Left lung (tissue), 10 donors: ENCODE measurements around the gene SIRT4. TPM values are rescaled to one million over a fixed set of nuclear protein-coding genes. Genes with fewer than 3 reads are reported as not detected.

Experiments used
- ATAC-seq: fragments of 200-7000 bp; cut with Tn5 transposase; one replicate; pipeline ENCODE4 v1.9.1; 2020; ENCODE audit warnings: moderate library complexity
- DNase-seq, 4 donors: peaks; one replicate each; pipeline ENCODE4 v3.0.0-alpha.2; 2013 to 2020
- H3K27ac ChIP-seq, 2 donors: fragments of 200-600 bp; sonication (generic) in 1 of 2; one replicate each; pipeline versions ENCODE4 v1.5.0 to v1.8.0; 2020 to 2021
- H3K27me3 ChIP-seq, 2 donors: fragments of 200-600 bp; sonication (generic) in 1 of 2; one replicate each; pipeline versions ENCODE4 v1.5.0 to v1.8.0; 2020 to 2021
- H3K36me3 ChIP-seq, 2 donors: fragments of 200-600 bp; sonication (generic) in 1 of 2; one replicate each; pipeline versions ENCODE4 v1.5.0 to v1.8.0; 2020 to 2021
- H3K4me1 ChIP-seq, 2 donors: fragments of 200-600 bp; one replicate each; pipeline ENCODE4 v1.8.0; 2021
- H3K4me3 ChIP-seq, 2 donors: fragments of 200-600 bp; sonication (generic) in 1 of 2; one replicate each; pipeline versions ENCODE4 v1.5.0 to v1.8.0; 2020 to 2021; ENCODE audit warnings: mild to moderate bottlenecking in 1 of 2
- H3K9me3 ChIP-seq, 2 donors: fragments of 200-600 bp; sonication (generic) in 1 of 2; one replicate each; pipeline versions ENCODE4 v1.5.0 to v1.8.0; 2020 to 2021
- intact Hi-C, 2 donors: fragments of 100-400 bp; cut with DNase I; formaldehyde crosslinking; loops; one replicate each; pipeline versions ENCODE4 v1.11.2 to v1.14.2; 2022
- polyA plus RNA-seq, 6 donors: library from polyadenylated mRNA; unstranded; fragments of 120-200 nt; gene quantifications; one replicate each; pipeline ENCODE4 v1.2.1, GENCODE V29; 2013; ENCODE audit not compliant: insufficient read length in 6 of 6
- total RNA-seq, 2 donors: library from RNA; stranded (reverse); fragmentation: NEBNext Ultra II Directional; extraction: Animal tissue kit (Norgen Biotek cat#: 25700); gene quantifications; one replicate each; pipeline ENCODE4 v1.2.1, GENCODE V29; 2021
- TF ChIP-seq, protein P1 (sequence below), 2 donors: fragments of 200-600 bp; sonication (generic) in 1 of 2; IDR thresholded peaks; one replicate each; pipeline versions ENCODE4 v1.5.0 to v1.8.0; 2021; ENCODE audit warnings: antibody characterized with exemption in 2 of 2
- donor health status: DM: no; HTN: yes; CAD: no.
- donor health status: DM: no; HTN: no; CAD: no.

Gene SIRT4
- total and polyA plus RNA-seq, 8 donors, result 1.7 to 3.8 (median 2.8) TPM

DNA sequence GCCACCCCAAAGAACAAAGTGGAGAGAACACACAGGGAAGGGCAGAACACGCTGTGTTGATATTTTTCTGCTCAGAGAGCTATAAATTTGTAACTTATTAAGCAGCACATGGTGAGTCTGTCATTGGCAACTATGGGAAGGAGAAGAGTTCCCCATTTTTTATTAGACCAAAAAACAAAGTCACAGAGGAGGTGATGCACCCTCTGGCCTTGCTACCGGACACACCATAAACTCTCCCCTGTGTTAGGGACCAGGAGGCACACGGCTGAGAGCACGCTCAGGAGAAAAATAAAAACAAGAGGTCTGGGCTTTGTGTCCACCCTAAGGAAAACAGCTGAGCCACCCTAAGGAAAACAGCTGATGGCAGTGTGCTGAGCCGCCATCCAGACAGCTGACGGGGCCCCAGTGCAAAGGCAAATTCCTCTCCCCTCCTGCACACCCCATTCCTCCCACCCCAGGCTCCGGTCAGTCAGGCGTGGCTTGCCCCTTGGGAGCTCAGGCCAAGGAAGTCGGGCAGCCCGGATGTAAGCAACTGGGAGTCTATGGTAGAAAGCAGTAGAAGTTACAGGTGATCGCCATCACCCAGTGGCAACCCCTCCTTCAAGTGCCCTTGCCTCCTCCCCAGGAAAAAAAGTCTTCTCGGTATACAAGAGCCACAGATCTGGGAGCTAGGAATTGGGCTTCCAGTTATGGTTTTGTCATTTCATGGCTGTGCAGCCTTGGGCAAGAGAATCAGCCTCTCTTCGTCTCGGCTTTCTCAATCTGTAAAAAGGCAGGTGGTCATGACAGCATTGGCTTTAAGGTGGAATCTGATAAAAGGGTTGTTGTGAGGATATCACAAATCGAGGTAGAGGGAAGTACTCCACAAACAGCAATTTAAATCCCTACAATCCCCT, 39.0 kb upstream of the SIRT4 start:
- ATAC-seq (no peak), DNase-seq (no peak)
- Histone ChIP-seq H3K4me3 (peak overlapping the region in 1 of 2 donors; percentile 80), H3K36me3 (no peaks in the 10 kb centered on the region), H3K27me3 (no peaks in the 10 kb centered on the region), H3K9me3 (no peaks in the 10 kb centered on the region), H3K4me1 (peaks cover 33 to 88% of the 10 kb centered on the region in 2 donors), H3K27ac (peak overlapping the region; percentile 84 to 91)
- TF ChIP-seq, protein P1, sequence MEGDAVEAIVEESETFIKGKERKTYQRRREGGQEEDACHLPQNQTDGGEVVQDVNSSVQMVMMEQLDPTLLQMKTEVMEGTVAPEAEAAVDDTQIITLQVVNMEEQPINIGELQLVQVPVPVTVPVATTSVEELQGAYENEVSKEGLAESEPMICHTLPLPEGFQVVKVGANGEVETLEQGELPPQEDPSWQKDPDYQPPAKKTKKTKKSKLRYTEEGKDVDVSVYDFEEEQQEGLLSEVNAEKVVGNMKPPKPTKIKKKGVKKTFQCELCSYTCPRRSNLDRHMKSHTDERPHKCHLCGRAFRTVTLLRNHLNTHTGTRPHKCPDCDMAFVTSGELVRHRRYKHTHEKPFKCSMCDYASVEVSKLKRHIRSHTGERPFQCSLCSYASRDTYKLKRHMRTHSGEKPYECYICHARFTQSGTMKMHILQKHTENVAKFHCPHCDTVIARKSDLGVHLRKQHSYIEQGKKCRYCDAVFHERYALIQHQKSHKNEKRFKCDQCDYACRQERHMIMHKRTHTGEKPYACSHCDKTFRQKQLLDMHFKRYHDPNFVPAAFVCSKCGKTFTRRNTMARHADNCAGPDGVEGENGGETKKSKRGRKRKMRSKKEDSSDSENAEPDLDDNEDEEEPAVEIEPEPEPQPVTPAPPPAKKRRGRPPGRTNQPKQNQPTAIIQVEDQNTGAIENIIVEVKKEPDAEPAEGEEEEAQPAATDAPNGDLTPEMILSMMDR (IDR thresholded peaks at IDR 0.05), result no peak
- intact Hi-C loops, result no loop called here

DNA sequence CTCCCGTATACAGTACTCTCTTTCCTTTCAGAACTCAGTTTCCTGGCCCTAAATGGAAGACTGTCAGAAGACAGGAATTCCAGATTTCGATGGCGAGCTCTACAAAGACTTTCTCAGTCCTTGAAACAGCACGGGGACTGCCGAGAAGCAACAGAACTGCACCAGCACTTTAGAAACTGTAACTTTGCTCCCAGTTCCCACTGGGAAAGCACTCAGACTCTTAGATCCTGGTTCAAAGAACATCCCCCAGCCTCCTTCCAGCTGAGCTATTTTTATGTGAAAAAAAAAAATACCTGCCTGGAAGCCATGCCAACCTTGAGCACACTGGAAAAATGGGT, 38.4 kb upstream of the SIRT4 start:
- TF ChIP-seq, protein P1 (IDR thresholded peaks at IDR 0.05), result no peak
- no peaks in the 10 kb centered on the region for H3K9me3 ChIP-seq
- no peaks in the 10 kb centered on the region for H3K27me3 ChIP-seq
- H3K4me3 ChIP-seq, result peak overlapping the region; percentile 80 to 84
- intact Hi-C loops, result no loop called here
- H3K4me1 ChIP-seq, result peaks cover 32 to 83% of the 10 kb centered on the region in 2 donors
- H3K36me3 ChIP-seq, result no peaks in the 10 kb centered on the region
- DNase-seq (no peak), ATAC-seq (no peak)
- H3K27ac ChIP-seq, result peak overlapping the region; percentile 84 to 91

DNA sequence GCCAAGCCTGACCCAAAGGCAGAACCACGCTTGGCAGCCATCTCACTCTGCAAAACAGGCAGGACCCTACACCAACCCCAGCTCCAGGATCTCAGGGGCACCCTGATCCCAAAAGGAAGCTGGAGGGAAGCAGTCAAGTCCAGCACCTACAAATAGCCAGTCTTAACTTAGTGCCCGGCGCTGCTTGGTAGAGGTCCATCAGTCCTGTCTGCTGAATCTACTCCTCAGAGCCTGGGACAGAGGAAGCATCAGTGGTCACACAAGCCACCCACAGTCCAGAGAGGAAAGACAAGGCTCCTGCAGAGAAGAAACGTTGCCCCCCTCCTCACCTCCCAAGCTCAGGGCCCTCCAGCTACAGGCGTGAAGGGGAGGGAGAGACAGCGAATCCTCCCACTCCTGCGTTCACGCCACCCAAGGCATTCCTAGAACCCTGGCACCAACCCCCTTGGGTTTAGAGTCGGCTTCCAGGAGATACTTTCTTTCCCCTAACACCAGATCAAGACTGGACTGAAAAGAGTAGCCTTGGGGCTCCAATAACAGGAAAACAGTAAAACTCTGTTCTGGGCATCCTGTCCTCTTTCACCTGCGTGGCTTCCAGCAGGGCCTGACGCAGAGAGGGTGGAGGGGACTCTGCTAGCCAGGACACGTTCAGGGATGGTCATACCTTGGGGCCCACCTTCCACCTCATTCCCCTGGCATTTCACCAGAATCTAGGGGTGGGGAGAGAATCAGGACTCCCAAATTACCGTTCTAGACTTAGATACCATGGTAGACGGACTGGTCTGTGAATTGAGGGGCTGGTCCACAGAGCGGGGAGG, 37.8 kb upstream of the SIRT4 start:
- DNase-seq, result no peak
- ATAC-seq, result no peak
- TF ChIP-seq, protein P1 (IDR thresholded peaks at IDR 0.05), result no peak
- Histone ChIP-seq H3K27ac (peak overlapping the region; percentile 84 to 91), H3K27me3 (no peaks in the 10 kb centered on the region), H3K9me3 (no peaks in the 10 kb centered on the region), H3K36me3 (no peaks in the 10 kb centered on the region), H3K4me1 (peaks cover 32 to 77% of the 10 kb centered on the region in 2 donors), H3K4me3 (peak overlapping the region; percentile 80 to 84)
- intact Hi-C loops, result no loop called here

DNA sequence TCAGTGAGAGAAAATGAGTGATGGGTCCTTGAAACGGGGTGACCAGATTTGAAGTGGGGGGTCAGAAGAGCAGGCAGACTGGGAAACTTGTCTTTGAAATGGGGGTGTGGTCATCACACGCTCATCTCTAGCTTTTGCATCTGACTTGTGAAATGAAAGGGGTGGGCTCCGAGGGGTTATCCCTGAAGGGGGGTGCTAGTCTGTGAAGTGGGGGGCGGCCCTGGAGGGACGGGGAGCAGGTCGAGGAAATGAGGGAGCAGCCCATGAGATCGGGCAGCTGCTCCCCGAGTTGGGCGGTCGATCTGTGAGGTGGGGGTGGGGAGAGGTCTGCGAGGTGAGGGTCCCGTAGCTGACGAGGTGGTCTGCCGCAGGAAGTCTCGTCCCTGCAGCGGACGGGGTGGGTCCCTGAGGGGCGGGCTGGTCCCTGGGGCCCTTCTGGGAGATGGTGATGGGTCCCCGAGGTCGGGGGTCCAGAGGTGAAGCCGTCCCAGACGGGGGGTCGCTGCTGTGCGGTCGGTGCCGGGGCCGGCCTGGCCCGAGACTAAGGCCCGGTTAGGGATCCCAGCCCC, 37.1 kb upstream of the SIRT4 start:
- Histone ChIP-seq H3K36me3 (no peaks in the 10 kb centered on the region), H3K4me1 (peaks cover 32 to 70% of the 10 kb centered on the region in 2 donors), H3K4me3 (peak overlapping the region; percentile 80 to 84), H3K27ac (peak overlapping the region; percentile 84 to 91), H3K9me3 (no peaks in the 10 kb centered on the region), H3K27me3 (no peaks in the 10 kb centered on the region)
- TF ChIP-seq, protein P1 (IDR thresholded peaks at IDR 0.05), result no peak
- intact Hi-C loops, result loop anchor here (5.0 kb wide), 1 partner anchor 38 kb away; no protein-coding TSS in a partner anchor
- ATAC-seq, result no peak
- no peak for DNase-seq
